ENCODE data around the gene SRD5A3. TPM values are rescaled to one million over a fixed set of nuclear protein-coding genes. Genes with fewer than 3 reads are reported as not detected.

SRD5A3 gene
- polyA plus RNA-seq, 1 donor: 11.3 TPM

DNA sequence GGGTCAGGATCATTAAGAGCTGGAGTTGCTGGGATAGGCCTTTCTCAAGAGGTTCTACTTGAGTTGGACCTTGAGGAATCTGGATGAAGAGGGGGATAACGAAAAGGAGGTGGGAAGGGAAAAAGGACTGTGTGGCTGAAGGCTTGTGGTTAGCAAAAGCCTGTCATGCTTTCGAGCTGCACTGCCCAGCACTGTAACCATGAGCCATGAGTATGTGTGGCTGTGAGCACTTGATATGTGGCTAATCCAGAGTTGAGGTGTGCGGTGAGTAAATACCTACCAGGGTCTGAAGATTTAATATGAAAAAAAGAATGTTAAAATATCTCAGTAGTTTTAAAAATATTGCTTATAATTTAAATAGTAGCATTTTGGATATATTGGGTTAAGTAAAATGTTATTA, 61.1 kb downstream of the SRD5A3 start:
- no peak for DNase-seq (ENCODE audit: low read depth)

DNA sequence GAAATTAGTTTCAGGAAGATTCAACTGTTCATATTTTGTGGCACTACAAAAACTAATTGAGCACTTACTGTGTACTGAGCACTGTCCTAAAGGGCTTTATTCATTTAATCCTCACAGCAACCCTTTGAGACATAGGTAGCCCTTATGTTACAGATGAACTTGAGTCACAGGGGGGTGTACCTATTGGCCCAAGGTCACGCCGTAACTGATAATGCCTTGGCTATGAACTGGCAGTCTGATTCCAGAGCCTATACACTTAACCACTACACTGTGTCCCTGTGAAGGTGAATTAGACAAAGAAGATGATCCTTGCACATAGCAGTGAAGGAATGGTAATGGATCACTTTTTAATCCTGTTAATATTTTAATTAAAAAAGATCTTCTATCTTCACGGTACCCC, 61.7 kb downstream of the SRD5A3 start:
- DNase-seq (ENCODE audit: low read depth): no peak

DNA sequence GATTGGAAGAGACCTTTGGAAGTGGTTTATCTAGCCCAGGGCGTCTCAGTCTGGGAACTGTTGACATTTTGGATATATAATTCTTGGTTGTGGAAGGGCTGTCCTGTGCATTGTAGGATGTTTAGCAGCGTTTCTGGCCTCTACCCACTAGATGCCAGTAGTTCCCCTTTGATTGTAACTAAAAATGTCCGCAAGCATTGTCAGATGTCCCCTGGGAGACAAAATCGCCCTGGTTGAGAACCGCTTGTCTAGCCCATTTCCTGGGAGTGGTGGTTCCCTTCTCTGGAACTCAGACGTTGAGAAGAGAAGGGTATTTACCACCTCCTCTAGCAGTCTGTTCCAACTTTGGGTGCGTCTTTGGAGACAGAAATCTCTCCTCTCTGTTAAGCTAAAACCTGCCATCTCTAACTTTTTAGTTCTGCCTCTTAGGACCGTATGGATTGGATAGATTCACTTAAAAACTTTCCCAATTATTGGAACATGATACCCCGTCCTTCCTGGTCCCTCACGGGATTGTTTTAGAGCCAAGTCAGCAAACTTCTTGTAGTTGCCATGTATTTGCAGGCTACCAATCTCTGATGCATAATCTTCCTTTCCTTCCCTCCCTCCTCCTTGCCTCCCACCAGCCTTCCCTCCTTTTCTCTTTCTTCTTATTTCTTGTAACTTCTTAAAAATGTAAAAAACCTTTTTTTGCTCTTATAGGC, 63.6 kb downstream of the SRD5A3 start:
- no peak for DNase-seq (ENCODE audit: low read depth)

DNA sequence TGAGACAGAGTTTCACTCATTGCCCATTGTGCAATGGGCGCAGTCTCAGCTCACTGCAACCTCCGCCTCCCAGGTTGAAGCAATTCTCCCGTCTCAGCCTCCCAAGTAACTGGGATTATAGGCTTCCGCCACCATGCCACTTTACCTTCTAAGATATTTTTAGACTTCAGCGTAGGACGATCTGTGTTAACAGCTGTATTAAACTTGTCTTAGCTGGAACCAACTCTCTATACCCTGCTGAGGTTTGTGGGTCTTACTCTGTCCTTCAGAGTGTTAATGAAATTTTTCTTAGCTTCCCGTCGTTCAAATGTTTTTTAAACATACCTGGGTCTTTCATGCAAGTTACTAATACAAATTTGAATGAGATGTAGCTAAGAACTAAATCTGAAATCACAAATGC, 64.4 kb downstream of the SRD5A3 start:
- DNase-seq (ENCODE audit: low read depth): no peak

DNA sequence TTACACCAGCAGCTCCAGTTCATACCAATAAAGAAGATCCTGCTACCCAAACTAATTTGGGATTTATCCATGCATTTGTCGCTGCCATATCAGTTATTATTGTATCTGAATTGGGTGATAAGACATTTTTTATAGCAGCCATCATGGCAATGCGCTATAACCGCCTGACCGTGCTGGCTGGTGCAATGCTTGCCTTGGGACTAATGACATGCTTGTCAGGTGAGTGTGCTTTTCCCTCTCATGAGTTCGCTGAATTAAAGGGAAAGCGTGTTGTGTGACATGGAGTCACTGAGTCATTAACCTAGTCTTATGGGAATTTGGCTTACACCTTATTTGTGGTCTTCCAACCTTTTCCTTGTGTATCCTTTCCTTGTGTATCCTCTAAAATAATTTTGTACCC, 65.6 kb downstream of the SRD5A3 start:
- no peak for DNase-seq (ENCODE audit: low read depth)

DNA sequence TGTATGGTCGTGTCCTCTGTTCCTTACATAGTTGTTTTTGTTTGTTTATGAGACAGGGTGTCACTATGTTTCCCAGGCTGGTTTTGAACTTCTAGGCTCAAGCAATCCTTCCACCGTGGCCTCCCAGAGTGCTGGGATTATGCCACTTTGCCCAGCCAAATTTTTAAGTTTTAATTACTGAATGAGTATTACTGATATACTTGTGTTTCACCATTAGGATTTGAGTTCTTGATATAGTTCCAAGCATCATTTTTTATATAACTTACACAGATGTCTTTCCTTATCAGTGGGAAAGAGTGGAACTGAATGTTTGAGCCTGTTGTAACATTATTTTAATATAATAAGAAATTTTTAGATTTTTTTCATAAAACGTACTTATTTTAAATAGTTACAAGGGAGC, 70.1 kb downstream of the SRD5A3 start:
- no peak for DNase-seq (ENCODE audit: low read depth)

Other genes with a start within 250 kb of the SRD5A3 start
- 36.5 TPM for gene KDR, start 220.6 kb upstream of the SRD5A3 start, polyA plus RNA-seq (ENCODE audit: insufficient read length)
- gene TMEM165, start 49.7 kb downstream of the SRD5A3 start, polyA plus RNA-seq (ENCODE audit: insufficient read length): 40.0 TPM
- gene CLOCK, start 200.7 kb downstream of the SRD5A3 start, polyA plus RNA-seq (ENCODE audit: insufficient read length): 17.6 TPM
- gene PDCL2, start 246.0 kb downstream of the SRD5A3 start, polyA plus RNA-seq (ENCODE audit: insufficient read length): not detected